Adipose tissue (tissue), 3 donors: ENCODE measurements around the gene RIC1. TPM values are rescaled to one million over a fixed set of nuclear protein-coding genes. Genes with fewer than 3 reads are reported as not detected.
"Not testable (repeated sequence)": the region's sequence is repeated elsewhere in the genome, so short reads cannot be mapped to it uniquely, and the experiment has no call there.

Experiments
- H3K27ac ChIP-seq: one replicate; pipeline ENCODE4 v1.5.1; 2013; ENCODE audit warnings: low read depth, low read length
- WGBS, 3 donors: extraction: QIAGEN DNeasy Blood & Tissue Kit; methylation state at CpG; one replicate each; pipeline ENCODE4 v1.1.7; 2013; 5-methylcytosine and 5-hydroxymethylcytosine counted together
- polyA plus RNA-seq, 3 donors: library from polyadenylated mRNA; stranded (reverse); fragments of 200-250 nt; gene quantifications; one replicate each; pipeline ENCODE4 v1.2.3, GENCODE V29; 2013
- donor health status: healthy with polysubstance abuse.
- donor health status: Bipolar disorder and iron deficiency.
- donor health status: healthy.

Gene RIC1
- polyA plus RNA-seq, 3 donors: 5.3 to 7.7 (median 6.3) TPM

GRCh38 chr9:5651246-5651645 lies 22.3 kb downstream of the RIC1 start:
- no peak overlapping the region for H3K27ac ChIP-seq

- 97 to 100% (median 100%) methylated on average over 1 of the region's 1 CpG for WGBS, 3 donors
- H3K27ac ChIP-seq: no peak overlapping the region
These were observed 23.9 kb downstream of the RIC1 start for GRCh38 chr9:5652821-5653220.

DNA sequence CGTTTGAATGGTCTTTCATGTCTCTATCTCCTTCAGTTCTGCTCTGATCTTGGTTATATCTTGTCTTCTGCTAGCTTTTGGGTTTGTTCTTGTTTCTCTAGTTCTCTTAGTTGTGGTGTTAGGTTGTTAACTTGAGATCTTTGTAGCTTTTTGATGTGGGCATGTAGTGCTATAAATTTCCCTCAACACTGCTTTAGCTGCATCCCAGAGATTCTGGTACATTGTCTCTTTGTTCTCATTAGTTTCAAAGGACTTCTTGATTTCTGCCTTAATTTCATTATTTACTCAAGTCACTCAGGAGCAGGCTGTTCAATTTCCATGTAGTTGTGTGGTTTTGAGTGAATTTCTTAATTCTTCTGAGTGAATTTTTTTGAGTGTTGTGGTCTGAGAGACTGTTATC lies 33.9 kb downstream of the RIC1 start:
- WGBS, 3 donors: 94 to 98% (median 98%) methylated on average over 1 of the region's 1 CpG
- H3K27ac ChIP-seq: not testable (repeated sequence)

GRCh38 chr9:5665059-5665458 lies 36.2 kb downstream of the RIC1 start:
- WGBS, 3 donors: 72 to 79% (median 73%) methylated on average over 3 of the region's 3 CpGs
- H3K27ac ChIP-seq: no peak overlapping the region

GRCh38 chr9:5667391-5667790 lies 38.5 kb downstream of the RIC1 start:
- WGBS, 3 donors: 94% methylated on average over 6 of the region's 6 CpGs
- H3K27ac ChIP-seq: no peak overlapping the region

DNA sequence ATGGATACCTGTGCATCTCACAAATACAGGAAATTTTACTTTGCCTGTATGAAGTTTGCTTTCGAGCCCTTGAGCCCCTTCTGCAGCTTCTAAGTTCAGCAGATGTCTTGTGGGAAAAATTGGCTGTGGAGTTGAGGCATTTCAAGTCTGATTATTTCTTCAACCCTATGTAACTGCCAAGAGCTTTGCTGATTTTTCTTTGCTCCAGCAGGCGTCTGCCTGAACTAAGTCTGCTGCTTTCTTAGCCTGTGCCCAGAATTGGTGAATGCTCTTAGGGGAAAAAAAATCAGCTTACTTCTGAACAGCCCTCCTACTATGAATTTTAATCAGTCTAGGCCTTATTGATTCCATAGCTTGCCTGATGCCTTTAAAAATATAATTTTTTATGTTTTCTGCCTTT lies 41.2 kb downstream of the RIC1 start:
- H3K27ac ChIP-seq: no peak overlapping the region
- WGBS, 3 donors: 75 to 92% (median 85%) methylated on average over 2 of the region's 2 CpGs

DNA sequence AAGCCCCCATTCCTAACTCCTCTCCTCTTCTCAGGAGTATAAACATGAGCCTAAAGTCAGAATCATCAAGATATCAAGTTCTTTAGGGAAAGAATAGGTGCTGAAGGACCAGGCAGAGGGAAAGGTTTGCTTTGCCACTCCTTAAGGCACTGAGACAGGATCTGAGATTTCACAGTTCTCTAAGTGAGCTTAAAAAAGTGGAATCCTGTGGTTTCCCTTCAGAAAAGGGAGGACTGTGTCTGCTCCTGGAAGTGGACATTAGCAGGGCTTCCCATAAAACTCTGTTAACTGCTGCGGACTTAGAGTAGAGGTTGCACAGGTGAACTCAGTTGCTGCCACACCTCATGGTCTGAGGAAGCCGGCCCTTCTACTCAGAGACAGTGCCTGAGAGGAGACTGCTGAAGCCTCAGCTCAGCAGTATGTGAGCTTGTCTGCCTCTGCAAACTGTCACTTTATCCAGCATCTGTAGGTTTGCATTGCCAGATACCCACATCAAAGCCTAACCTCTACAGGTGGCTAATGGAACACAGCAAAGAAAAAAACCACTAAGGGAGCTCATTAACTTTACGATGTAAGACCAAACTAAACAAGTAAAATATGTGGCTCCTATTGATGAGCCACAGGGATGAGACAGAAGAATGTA lies 42.9 kb downstream of the RIC1 start:
- WGBS, 3 donors: 79 to 88% (median 86%) methylated on average over 3 of the region's 3 CpGs
- H3K27ac ChIP-seq: no peak overlapping the region

DNA sequence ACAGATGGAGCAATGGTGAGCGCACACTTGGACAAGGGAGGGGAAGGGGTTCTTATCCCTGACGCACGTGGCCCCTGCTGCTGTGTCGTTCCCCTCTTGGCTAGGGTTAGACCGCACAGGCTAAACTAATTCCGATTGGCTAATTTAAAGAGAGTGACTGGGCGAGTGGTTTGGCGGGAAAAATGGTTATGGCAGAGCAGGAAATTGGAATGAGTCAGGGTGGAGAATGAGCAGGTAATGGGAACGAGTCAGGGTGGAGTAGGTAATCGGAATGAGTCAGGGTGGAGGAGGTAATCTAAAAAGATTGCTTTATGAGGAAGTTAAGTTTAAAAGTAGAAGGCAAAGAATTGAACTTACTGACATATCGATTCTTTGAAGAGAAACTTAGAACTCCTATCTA lies 46.1 kb downstream of the RIC1 start:
- H3K27ac ChIP-seq: not testable (repeated sequence)
- WGBS, 3 donors: 95 to 96% (median 96%) methylated on average over 11 of the region's 11 CpGs

GRCh38 chr9:5683591-5683990 lies 54.7 kb downstream of the RIC1 start:
- H3K27ac ChIP-seq: not testable (repeated sequence)
- WGBS, 3 donors: 97 to 99% (median 97%) methylated on average over 9 to 11 of the region's 11 CpGs

DNA sequence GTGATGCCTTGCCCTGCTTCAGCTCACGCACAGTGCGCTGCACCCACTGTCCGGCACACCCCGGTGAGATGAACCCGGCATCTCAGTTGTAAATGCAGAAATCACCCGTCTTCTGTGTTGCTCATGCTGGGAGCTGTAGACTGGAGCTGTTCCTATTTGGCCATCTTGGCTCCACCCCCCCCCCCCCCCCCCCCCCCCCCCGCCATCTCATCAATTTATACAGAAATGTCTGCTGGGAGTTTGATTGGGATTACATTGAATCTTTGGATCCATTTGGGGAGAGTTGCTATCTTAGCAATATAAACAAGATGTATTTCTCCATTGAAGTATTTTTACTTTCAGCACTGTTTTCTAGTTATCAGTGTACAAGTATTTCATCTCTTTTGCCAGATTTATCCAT lies 55.2 kb downstream of the RIC1 start:
- 97 to 98% (median 98%) methylated on average over 6 to 7 of the region's 7 CpGs for WGBS, 3 donors

GRCh38 chr9:5688109-5688508 lies 59.2 kb downstream of the RIC1 start:
- WGBS, 3 donors: 37 to 71% (median 70%) methylated on average over 1 of the region's 1 CpG
- no peak overlapping the region for H3K27ac ChIP-seq

More for the DNA sequence above, 55.2 kb downstream of the RIC1 start:
- no peak overlapping the region for H3K27ac ChIP-seq

DNA sequence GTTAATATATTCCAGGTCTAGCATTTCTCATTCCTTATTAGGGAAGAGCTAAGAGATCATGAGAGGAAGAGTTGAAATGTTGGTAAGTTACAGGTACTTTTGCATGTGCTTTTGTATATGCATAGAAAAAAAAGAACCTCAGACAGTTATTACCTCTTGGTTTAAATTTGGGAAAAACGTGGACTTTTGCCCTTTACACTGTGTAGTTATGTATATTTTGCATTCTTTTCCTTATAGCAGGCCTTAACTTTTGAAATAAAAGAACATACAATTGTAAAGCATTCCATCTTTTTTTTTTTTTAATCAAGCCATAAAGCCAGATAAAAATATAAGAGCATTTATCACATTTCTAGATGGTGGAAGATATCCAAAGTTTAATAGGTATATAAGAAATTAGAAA lies 61.4 kb downstream of the RIC1 start:
- 81 to 97% (median 92%) methylated on average over 1 of the region's 1 CpG for whole genome bisulfite sequencing, 3 donors
- no peak overlapping the region for H3K27ac ChIP-seq

- 96 to 100% (median 98%) methylated on average over 2 of the region's 2 CpGs for WGBS, 3 donors
- no peak overlapping the region for H3K27ac ChIP-seq
These were observed 67.0 kb downstream of the RIC1 start for GRCh38 chr9:5695860-5696259.

- WGBS, 3 donors: 88 to 93% (median 91%) methylated on average over 2 of the region's 2 CpGs
- no peak overlapping the region for H3K27ac ChIP-seq
These were observed 68.0 kb downstream of the RIC1 start for GRCh38 chr9:5696884-5697283.

DNA sequence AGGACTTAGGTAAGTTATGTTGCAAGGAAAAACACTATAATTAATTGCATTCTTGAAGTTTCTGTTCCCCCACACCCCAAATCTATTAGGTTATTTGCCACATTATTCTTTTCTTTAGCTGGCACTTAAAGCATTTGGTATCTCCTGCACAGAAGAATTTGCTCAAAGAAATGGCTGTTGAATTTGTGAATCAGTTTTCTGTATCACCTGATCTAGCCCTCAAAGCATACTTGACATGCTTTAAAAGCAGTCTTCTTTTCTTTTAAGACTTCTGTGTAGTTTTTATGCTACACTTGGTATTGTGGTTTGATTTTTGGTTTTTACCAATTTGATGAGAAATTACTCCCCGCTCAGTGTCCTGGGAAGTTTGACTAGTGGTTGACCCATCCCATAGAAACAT lies 69.1 kb downstream of the RIC1 start:
- no peak overlapping the region for H3K27ac ChIP-seq

GRCh38 chr9:5698810-5699556 lies 70.1 kb downstream of the RIC1 start:
- 69 to 80% (median 78%) methylated on average over 7 of the region's 7 CpGs for WGBS, 3 donors
- no peak overlapping the region for H3K27ac ChIP-seq

More for the DNA sequence above, 69.1 kb downstream of the RIC1 start:
- 96 to 100% (median 97%) methylated on average over 1 of the region's 1 CpG for WGBS, 3 donors

DNA sequence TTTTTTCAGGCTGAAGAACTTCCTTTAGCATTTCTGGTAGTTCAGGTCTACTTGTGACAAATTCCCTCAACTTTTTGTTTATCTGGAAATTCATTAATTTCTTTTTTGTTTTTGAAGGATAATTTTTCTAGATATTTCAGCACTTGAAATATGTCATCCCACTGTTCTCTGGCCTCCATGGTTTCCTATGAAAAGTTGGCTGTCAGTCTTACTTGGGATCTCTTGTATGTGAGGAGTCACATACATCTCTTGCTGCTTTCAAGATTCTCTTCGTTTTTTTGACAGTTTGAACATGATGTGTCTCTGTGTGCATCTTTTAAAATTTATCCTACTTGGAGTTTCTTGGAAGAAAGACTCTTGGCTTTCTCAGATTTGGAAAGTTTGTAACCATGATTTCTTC lies 79.5 kb downstream of the RIC1 start:
- WGBS, 3 donors: 87 to 94% (median 88%) methylated on average over 1 of the region's 1 CpG
- H3K27ac ChIP-seq: no peak overlapping the region

DNA sequence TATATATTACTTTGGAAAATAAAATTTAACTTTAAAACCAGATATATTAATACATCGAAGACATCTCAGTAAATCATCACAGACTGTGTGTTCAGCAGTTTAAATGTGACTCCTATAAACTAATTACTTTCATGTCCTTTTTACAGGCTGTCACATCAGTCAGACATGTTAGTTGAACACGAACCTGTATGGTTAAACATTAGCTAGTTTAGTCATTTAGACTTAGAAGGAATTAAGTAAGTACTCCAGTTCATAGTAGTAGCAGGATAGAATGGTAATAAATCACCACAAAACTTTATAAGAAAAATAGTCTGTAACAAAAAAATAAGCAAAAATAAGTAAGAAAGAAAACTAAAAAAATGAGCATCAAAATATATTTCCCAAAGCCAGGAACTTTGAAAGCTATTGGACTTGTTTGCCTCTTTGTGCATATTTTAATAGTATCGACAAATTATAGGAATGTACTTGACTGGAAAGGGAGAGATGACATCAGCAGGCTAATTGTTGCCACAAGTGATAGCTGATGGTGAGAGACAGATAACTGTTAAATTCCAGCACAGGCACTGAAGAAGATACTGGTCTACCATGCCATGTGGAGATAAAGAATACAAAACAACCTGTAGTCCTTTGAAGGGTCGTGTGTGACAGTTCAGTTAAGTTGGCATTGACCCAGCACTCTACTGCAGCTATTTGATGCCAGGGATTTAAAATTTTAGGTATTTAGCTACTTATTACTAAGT lies 83.9 kb downstream of the RIC1 start:
- 48 to 87% (median 83%) methylated on average over 4 of the region's 4 CpGs for WGBS, 3 donors
- no peak overlapping the region for H3K27ac ChIP-seq
